Activated naive CD8-positive, alpha-beta T cell treated with anti-CD3 and anti-CD28 coated beads, Interleukin-2, amount 10 ng/mL, durations not matched to agents 7 days and 5 days (primary cell): Measurements from ENCODE around the gene CRTC2. TPM values are rescaled to one million over a fixed set of nuclear protein-coding genes. Genes with fewer than 3 reads are reported as not detected.

Experiments
- ATAC-seq: fragments of 150-1000 bp; cut with Tn5 transposase; one replicate; pipeline ENCODE4 v1.10.0; 2021; ENCODE audit warnings: low read depth, moderate library complexity
- POLR2A ChIA-PET: fragments of 350-600 bp; sonication (Branson Sonifier 250); formaldehyde crosslinking; loops from one replicate; lab custom pipeline; 2021; ENCODE audit warnings: antibody characterized with exemption; lab: Charles Lee
- DNase-seq: peaks from one replicate; pipeline ENCODE4 v3.0.0; 2021
- H3K27ac Mint-ChIP-seq: one replicate; pipeline ENCODE4 v1.8.0; 2022; ENCODE audit warnings: mild to moderate bottlenecking, mixed read lengths
- H3K27me3 Mint-ChIP-seq: one replicate; pipeline ENCODE4 v1.8.0; 2022; ENCODE audit warnings: mild to moderate bottlenecking, moderate library complexity, mixed read lengths
- H3K36me3 Mint-ChIP-seq: one replicate; pipeline ENCODE4 v1.8.0; 2021; ENCODE audit warnings: mild to moderate bottlenecking, mixed read lengths
- H3K4me1 Mint-ChIP-seq: one replicate; pipeline ENCODE4 v1.8.0; 2021; ENCODE audit warnings: mixed read lengths
- H3K4me3 Mint-ChIP-seq: one replicate; pipeline ENCODE4 v1.8.0; 2022; ENCODE audit warnings: mild to moderate bottlenecking, moderate library complexity, mixed read lengths
- H3K9me3 Mint-ChIP-seq: one replicate; pipeline ENCODE4 v1.8.0; 2021; ENCODE audit warnings: mixed read lengths
- total RNA-seq, 2 experiments: library from RNA; stranded (reverse); gene quantifications; one replicate each; pipeline ENCODE4 v1.2.3, GENCODE V29; 2021

Gene CRTC2
- total RNA-seq, 2 experiments from 2014 or later, result 104 to 115 TPM

GRCh38 chr1:153929426-153929825 is 29.0 kb downstream of the CRTC2 start:
- Mint-ChIP-seq H3K4me3 (no peak overlapping the region), H3K27me3 (no peaks in the 10 kb centered on the region), H3K4me1 (peaks cover 12% of the 10 kb centered on the region), H3K9me3 (no peaks in the 10 kb centered on the region), H3K36me3 (peaks cover 13% of the 10 kb centered on the region), H3K27ac (peak overlapping the region; percentile 67)
- ATAC-seq (no peak), DNase-seq (peak; percentile 8)
- POLR2A ChIA-PET, result interaction anchor here (1.3 to 2.8 kb wide), 3 partner anchors 10 to 17 kb away, joined by 3 to 13 read pairs (median 7); partner anchors contain the start of gene DENND4B

DNA sequence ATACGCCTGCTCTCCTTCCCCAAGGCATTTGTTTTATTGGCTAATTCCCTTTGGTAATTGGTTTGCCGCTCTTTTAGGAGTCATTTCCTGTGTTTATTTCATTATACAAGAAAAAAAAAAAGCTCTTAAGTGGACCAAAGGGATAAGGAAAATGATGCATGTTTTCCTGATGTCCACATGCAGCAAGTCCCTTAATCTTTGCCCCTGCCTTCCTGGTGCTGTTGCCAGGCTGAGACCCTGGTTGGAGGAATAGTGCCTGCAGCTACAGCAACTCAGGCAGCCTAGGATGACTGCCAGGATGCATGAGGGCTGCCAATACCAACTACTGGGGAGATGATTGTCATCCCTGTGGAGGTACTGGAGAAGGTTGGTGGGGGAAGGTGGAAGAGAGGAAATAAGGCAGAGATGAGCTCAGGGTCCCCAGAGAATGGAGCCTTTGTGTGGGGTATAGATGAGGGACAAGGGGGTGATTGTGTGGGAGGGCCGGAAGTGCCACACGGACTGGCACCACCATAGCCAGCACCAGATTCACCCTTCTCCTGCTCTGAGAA is 29.5 kb downstream of the CRTC2 start:
- POLR2A ChIA-PET, result interaction anchor here (0.7 to 2.8 kb wide), 6 partner anchors 11 to 62 kb away, joined by 3 to 13 read pairs (median 4); partner anchors contain the start of genes DENND4B and RPS27
- DNase-seq (peak; percentile 13), ATAC-seq (no peak)
- peak overlapping the region; percentile 82 for H3K27ac Mint-ChIP-seq
- peaks cover 8% of the 10 kb centered on the region for H3K36me3 Mint-ChIP-seq
- H3K9me3 Mint-ChIP-seq, result no peaks in the 10 kb centered on the region
- H3K27me3 Mint-ChIP-seq, result no peaks in the 10 kb centered on the region
- H3K4me1 Mint-ChIP-seq, result peaks cover 14% of the 10 kb centered on the region
- no peak overlapping the region for H3K4me3 Mint-ChIP-seq

DNA sequence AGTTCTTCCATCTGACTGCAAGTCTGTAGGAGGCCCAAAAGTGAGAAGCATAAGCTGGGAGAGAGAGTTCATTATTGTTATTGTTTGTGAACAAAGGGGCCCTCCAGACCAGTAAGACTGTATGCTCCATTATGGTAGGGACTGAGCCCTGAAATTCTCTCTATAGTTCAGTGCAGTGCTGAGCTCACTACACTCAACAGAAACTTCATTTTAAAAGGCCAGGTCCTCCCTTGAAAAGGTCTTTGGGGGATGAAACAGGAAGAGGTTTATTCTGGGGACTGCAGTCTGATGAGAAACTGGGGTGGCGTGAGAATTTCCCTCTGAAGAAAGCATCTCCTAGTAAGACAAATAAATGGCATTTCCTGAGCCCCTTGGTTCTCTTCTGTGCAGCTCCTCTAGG is 30.2 kb downstream of the CRTC2 start:
- Mint-ChIP-seq H3K9me3 (no peaks in the 10 kb centered on the region), H3K4me3 (peak overlapping the region; percentile 45), H3K27me3 (no peaks in the 10 kb centered on the region), H3K36me3 (peaks cover 6% of the 10 kb centered on the region), H3K4me1 (peaks cover 16% of the 10 kb centered on the region), H3K27ac (peak overlapping the region; percentile 82)
- ATAC-seq (peak; percentile 10), DNase-seq (no peak)
- POLR2A ChIA-PET, result interaction anchor here (0.7 to 2.8 kb wide), 6 partner anchors 11 to 62 kb away, joined by 3 to 13 read pairs (median 4); partner anchors contain the start of genes DENND4B and RPS27

DNA sequence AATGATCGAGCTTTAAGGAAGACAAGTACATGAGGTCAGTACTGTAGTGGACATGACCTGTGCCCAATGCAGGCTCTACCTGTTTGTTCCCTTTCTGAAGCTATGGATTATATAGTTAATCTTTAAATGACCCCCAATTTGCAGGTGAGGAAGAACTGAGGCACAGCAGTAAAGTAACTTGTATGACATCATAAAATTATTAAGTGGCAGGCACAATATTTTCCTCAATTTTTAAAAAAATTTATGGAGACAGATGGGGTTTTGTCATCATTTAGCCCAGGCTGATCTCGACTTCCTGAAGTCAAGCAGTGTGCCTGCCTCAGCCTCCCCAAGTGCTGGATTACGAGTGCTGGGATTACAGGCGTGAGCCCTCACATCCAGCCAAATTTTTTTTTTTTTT is 32.0 kb downstream of the CRTC2 start:
- H3K27me3 Mint-ChIP-seq, result no peaks in the 10 kb centered on the region
- no peaks in the 10 kb centered on the region for H3K9me3 Mint-ChIP-seq
- H3K36me3 Mint-ChIP-seq, result peaks cover 7% of the 10 kb centered on the region
- POLR2A ChIA-PET, result interaction anchor here (0.6 to 7.7 kb wide), 3 partner anchors 9 to 151 kb away, joined by 3 to 101 read pairs (median 3); partner anchors contain the start of genes DENND4B and SLC27A3
- DNase-seq, result no peak
- no peak for ATAC-seq
- peaks cover 18% of the 10 kb centered on the region for H3K4me1 Mint-ChIP-seq
- no peak overlapping the region for H3K27ac Mint-ChIP-seq
- H3K4me3 Mint-ChIP-seq, result no peak overlapping the region

- Mint-ChIP-seq H3K27me3 (no peaks in the 10 kb centered on the region), H3K9me3 (no peaks in the 10 kb centered on the region), H3K27ac (peak within 1 kb of the TSS; percentile 98), H3K36me3 (peaks cover 9% of the 10 kb centered on the region), H3K4me3 (peak within 1 kb of the TSS; percentile 95), H3K4me1 (peaks cover 36% of the 10 kb centered on the region)
- POLR2A ChIA-PET, result interaction anchor here (0.5 to 7.7 kb wide), 23 partner anchors 7 to 297 kb away, joined by 3 to 101 read pairs (median 5); partner anchors contain the start of genes CREB3L4, CRTC2, DENND4B and JTB
- ATAC-seq (peak; percentile 94), DNase-seq (peak; percentile 96)
These were observed 35.2 kb downstream of the CRTC2 start, which contains the start of gene GATAD2B for GRCh38 chr1:153922972-153923925. Gene GATAD2B, minus strand, starts transcription at chr1:153922972. Its CDS starts 94,625 bp downstream, at chr1:153828347.

- no peaks in the 10 kb centered on the region for H3K9me3 Mint-ChIP-seq
- H3K4me1 Mint-ChIP-seq, result peaks cover 39% of the 10 kb centered on the region
- H3K4me3 Mint-ChIP-seq, result peak overlapping the region; percentile 95
- peaks cover 10% of the 10 kb centered on the region for H3K36me3 Mint-ChIP-seq
- no peaks in the 10 kb centered on the region for H3K27me3 Mint-ChIP-seq
- POLR2A ChIA-PET, result interaction anchor here (0.5 to 7.7 kb wide), 25 partner anchors 11 to 298 kb away, joined by 3 to 101 read pairs (median 4); partner anchors contain the start of genes CREB3L4, CRTC2, DENND4B and JTB
- DNase-seq (no peak), ATAC-seq (peak; percentile 35)
- peak overlapping the region; percentile 98 for H3K27ac Mint-ChIP-seq
These were observed 36.1 kb downstream of the CRTC2 start for GRCh38 chr1:153922076-153922971.

GRCh38 chr1:153921803-153922075 is 36.7 kb downstream of the CRTC2 start:
- Mint-ChIP-seq H3K4me1 (peaks cover 39% of the 10 kb centered on the region), H3K27me3 (no peaks in the 10 kb centered on the region), H3K4me3 (peak overlapping the region; percentile 95), H3K27ac (peak overlapping the region; percentile 98), H3K36me3 (peaks cover 10% of the 10 kb centered on the region), H3K9me3 (no peaks in the 10 kb centered on the region)
- ATAC-seq (no peak), DNase-seq (no peak)
- POLR2A ChIA-PET, result interaction anchor here (0.6 to 7.7 kb wide), 14 partner anchors 18 to 299 kb away, joined by 3 to 101 read pairs (median 4); partner anchors contain the start of genes CREB3L4, DENND4B, JTB and RPS27

GRCh38 chr1:153921080-153921802 is 37.2 kb downstream of the CRTC2 start:
- peak; percentile 4 for DNase-seq
- H3K9me3 Mint-ChIP-seq, result no peaks in the 10 kb centered on the region
- ATAC-seq, result no peak
- H3K4me1 Mint-ChIP-seq, result peaks cover 40% of the 10 kb centered on the region
- POLR2A ChIA-PET, result interaction anchor here (0.6 to 7.7 kb wide), 13 partner anchors 18 to 286 kb away, joined by 3 to 101 read pairs (median 4); partner anchors contain the start of genes CREB3L4, DENND4B, JTB and RPS27
- H3K4me3 Mint-ChIP-seq, result peak overlapping the region; percentile 95
- peaks cover 11% of the 10 kb centered on the region for H3K36me3 Mint-ChIP-seq
- peak overlapping the region; percentile 98 for H3K27ac Mint-ChIP-seq
- H3K27me3 Mint-ChIP-seq, result no peaks in the 10 kb centered on the region

DNA sequence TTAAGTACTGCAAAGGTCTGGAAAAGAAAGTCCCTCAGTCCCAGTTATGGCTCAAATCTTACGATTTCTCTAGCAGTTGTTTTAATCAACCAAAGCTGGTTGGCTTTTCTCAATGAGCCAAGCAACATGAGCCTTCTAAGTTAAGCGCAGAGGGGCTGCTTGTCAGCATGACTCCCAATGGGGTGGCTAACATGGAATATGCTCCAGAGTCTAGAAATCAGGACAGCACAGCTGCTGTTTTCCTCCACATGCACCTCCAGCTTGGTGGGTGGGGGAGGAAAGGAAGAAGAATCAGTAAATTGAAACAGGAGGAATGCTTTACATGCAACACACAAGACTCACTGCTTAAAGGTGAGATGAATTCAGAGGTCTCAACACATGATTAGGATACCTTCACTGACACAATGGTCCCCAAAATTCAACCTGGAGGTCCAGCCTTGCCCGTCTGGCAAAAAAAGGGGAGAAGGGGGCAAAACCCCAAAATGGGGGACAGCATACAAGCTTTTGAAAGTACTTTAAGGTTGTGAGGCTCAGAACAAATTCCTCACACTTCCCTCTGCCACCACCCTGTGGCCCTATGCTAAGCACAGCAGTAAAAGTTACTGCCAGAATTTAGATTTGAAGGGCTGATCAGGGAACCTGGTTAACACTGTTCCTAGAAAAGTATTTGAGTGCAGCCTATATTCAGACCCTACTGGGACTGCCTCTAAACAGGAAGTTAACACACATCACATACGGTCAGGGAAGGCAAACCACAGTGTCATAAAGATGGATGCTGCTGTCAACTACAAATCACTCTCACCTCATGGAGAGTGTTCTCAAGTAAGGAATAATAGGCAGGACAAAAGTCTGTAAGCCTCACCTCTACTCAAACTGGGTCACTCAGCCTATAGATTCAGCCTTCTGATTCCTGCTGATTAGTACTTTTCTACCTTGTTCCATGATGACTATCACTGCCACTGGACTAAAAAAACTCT is 38.2 kb downstream of the CRTC2 start:
- peaks cover 43% of the 10 kb centered on the region for H3K4me1 Mint-ChIP-seq
- ATAC-seq, result peak; percentile 21

DNA sequence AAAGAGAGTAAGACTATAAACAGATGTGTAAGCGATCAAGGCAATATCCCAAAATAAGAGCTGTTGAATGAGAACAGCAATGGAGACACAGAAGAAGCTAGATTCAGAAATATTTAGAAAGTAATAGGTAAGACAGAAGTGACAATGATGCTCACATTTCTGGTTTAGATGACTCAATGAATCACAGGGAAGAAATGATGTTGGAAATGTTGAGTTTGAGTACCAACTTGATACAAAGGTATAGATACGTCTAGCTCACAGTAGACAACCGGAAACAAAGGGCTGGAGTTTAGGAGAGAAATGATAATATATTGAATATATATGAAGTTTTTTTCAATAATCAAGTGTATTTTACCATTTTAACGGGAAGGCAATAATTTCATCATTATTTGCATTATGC is 42.1 kb downstream of the CRTC2 start:
- no peak overlapping the region for H3K27ac Mint-ChIP-seq

More for the DNA sequence above, 38.2 kb downstream of the CRTC2 start:
- peaks cover 13% of the 10 kb centered on the region for H3K36me3 Mint-ChIP-seq
- H3K27ac Mint-ChIP-seq, result peak overlapping the region; percentile 98
- H3K4me3 Mint-ChIP-seq, result peak overlapping the region; percentile 95
- H3K27me3 Mint-ChIP-seq, result no peaks in the 10 kb centered on the region
- peak; percentile 33 for DNase-seq
- no peaks in the 10 kb centered on the region for H3K9me3 Mint-ChIP-seq
- POLR2A ChIA-PET, result interaction anchor here (0.6 to 7.7 kb wide), 6 partner anchors 14 to 70 kb away, joined by 3 to 101 read pairs (median 10); partner anchors contain the start of genes DENND4B, JTB and RPS27

DNA sequence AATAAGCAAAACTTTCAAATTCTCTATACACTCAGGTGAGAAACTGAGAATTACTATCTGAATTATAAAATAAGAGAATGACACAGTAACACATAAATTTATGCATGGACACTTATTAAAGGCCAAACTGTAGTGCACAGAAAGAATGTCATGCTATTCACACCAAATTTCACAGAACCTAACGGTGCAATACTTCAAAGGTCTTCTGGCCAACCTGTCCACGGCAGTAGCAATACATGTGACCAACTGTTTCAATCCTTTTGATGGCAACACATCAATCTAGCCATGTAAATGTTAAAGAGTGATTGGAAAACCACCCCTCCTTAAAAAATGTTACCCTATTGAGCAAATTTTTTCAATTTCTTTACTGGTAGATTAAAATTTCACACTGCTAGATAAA is 46.1 kb downstream of the CRTC2 start:
- Mint-ChIP-seq H3K36me3 (peaks cover 20% of the 10 kb centered on the region), H3K4me1 (peaks cover 11% of the 10 kb centered on the region), H3K9me3 (no peaks in the 10 kb centered on the region), H3K4me3 (no peak overlapping the region), H3K27ac (no peak overlapping the region), H3K27me3 (no peaks in the 10 kb centered on the region)
- POLR2A ChIA-PET, result interaction anchor here (2.8 kb wide), 1 partner anchor 11 kb away, joined by 7 read pairs; the partner anchor contains the start of gene GATAD2B
- DNase-seq (no peak), ATAC-seq (no peak)

More for the DNA sequence above, 42.1 kb downstream of the CRTC2 start:
- POLR2A ChIA-PET, result interaction anchor here (1.2 kb wide), 2 partner anchors 7 to 74 kb away, joined by 3 to 5 read pairs; no protein-coding TSS in a partner anchor
- Mint-ChIP-seq H3K4me3 (no peak overlapping the region), H3K4me1 (peaks cover 41% of the 10 kb centered on the region), H3K9me3 (no peaks in the 10 kb centered on the region), H3K27me3 (no peaks in the 10 kb centered on the region), H3K36me3 (peaks cover 13% of the 10 kb centered on the region)
- DNase-seq, result no peak
- no peak for ATAC-seq
